Measurements from ENCODE around the gene PALS2.

GRCh38 chr7:24587853-24588252, 14.6 kb downstream of the PALS2 start:
- no peak for TF ChIP-seq CTCF (IDR thresholded peaks at IDR 0.05)
- no peak for TF ChIP-seq POLR2A (IDR thresholded peaks at IDR 0.05)
- no peak for TF ChIP-seq EP300 (IDR thresholded peaks at IDR 0.05)
- no peak for TF ChIP-seq POLR2AphosphoS5 (IDR thresholded peaks at IDR 0.05)

Data from sigmoid colon (tissue), 4 donors.